Right cardiac atrium (tissue), 5 donors: ENCODE data around the gene STIM2. TPM values are rescaled to one million over a fixed set of nuclear protein-coding genes. Genes with fewer than 3 reads are reported as not detected.

Experiments
- ATAC-seq, 2 donors: fragments of 200-7000 bp; cut with Tn5 transposase; one replicate each; pipeline versions ENCODE4 v1.8.0 to v1.9.1; 2020; ENCODE audit warnings: moderate library complexity in 2 of 2, mild to moderate bottlenecking in 1 of 2
- DNase-seq, 3 donors: peaks; one replicate each; pipeline ENCODE4 v3.0.0-alpha.2; 2020
- H3K27ac ChIP-seq: one replicate; pipeline ENCODE4 v1.5.1; 2013; ENCODE audit warnings: mild to moderate bottlenecking, low read length, control low read depth, moderate library complexity
- H3K27me3 ChIP-seq: one replicate; pipeline ENCODE4 v1.6.1; 2013; ENCODE audit not compliant: control insufficient read depth, insufficient read depth
- H3K4me1 ChIP-seq: one replicate; pipeline ENCODE4 v1.6.1; 2013; ENCODE audit warnings: low read length; ENCODE audit not compliant: control insufficient read depth, insufficient read depth
- H3K4me3 ChIP-seq: one replicate; pipeline ENCODE4 v1.5.1; 2013; ENCODE audit warnings: low read length, control low read depth
- H3K9me3 ChIP-seq: one replicate; pipeline ENCODE4 v1.6.1; 2013; ENCODE audit warnings: low read length; ENCODE audit not compliant: control insufficient read depth
- WGBS: extraction: QIAGEN DNeasy Blood & Tissue Kit; methylation state at CpG from one replicate; pipeline ENCODE4 v1.1.7; 2013; 5-methylcytosine and 5-hydroxymethylcytosine counted together
- intact Hi-C, 4 donors: fragments of 100-400 bp; cut with DNase I; formaldehyde crosslinking; loops; one replicate each; pipeline versions ENCODE4 v1.11.0 to v1.14.0; 2022 to 2023
- polyA plus RNA-seq: library from polyadenylated mRNA; stranded (reverse); fragments of 200-250 nt; gene quantifications from one replicate; pipeline ENCODE4 v1.2.3, GENCODE V29; 2013
- total RNA-seq, 4 donors: library from RNA; stranded (reverse); fragmentation: NEBNext Ultra II Directional; extraction: Animal tissue kit (Norgen Biotek cat#: 25700); gene quantifications; one replicate each; pipeline ENCODE4 v1.2.1, GENCODE V29; 2021
- donor health status: healthy with polysubstance abuse.
- donor health status: DM: no; HTN: yes; CAD: no.
- donor health status: DM: no; HTN: no; CAD: no.
- donor health status: DM: no; HTN: yes; CAD: no; lungs with severe emphysema.
- donor health status: DM: yes; HTN: yes; CAD: no.

STIM2 gene
- total and polyA plus RNA-seq, 5 donors, result 6.0 to 20.8 (median 15.6) TPM

DNA sequence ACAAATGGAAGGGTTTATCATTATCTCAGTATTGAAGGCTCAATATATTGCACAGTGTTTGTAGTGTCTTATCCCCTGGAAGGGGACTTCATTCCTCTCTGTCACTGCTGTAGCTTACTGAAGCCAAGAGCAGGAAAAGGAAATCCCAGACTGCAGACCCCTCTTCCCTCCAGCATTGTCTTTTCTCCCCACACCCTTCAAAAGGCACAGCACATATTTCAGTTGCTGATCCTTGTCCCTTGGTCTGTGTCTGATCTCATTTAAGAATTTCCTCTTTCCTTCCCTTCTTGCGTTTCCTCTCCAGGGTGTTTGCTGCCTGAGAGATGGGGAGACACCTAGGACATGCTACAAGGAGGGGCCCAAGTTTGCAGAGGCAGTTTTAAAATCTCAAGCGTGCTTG lies 40.1 kb downstream of the STIM2 start:
- H3K9me3 ChIP-seq, result no peaks in the 10 kb centered on the region
- H3K27me3 ChIP-seq, result no peaks in the 10 kb centered on the region
- intact Hi-C loops, result no loop called here
- H3K4me3 ChIP-seq, result no peak overlapping the region
- ATAC-seq, result peak; percentile 19 to 36
- no peak for DNase-seq
- peaks cover 2% of the 10 kb centered on the region for H3K4me1 ChIP-seq
- peak overlapping the region; percentile 6 for H3K27ac ChIP-seq
- WGBS, result 61% methylated on average over 2 of the region's 2 CpGs

DNA sequence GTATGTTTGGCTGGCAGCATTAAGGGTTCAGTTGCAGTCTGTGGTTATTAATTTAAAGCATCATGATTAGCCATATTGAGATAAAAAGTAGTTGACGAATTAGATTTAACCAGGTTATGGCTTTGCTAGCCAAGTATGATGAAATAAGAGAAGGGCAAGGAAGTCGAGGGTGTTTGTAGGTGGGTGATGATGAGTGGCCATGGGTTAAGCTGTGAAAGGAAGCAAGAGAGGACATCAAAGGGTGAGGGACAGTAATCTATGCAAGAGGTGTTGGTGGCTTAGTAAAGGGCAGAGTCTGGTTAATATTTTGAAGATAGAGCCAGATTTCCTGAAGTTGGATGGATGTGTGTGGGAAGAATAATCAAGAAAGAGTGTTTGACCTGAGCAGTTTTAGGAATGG lies 44.5 kb downstream of the STIM2 start:
- DNase-seq, result no peak
- H3K4me1 ChIP-seq, result peaks cover 2% of the 10 kb centered on the region
- ATAC-seq, result no peak
- H3K9me3 ChIP-seq, result no peaks in the 10 kb centered on the region
- WGBS, result 57% methylated on average over 2 of the region's 2 CpGs
- H3K4me3 ChIP-seq, result no peak overlapping the region
- no peak overlapping the region for H3K27ac ChIP-seq
- H3K27me3 ChIP-seq, result no peaks in the 10 kb centered on the region
- intact Hi-C loops, result no loop called here

DNA sequence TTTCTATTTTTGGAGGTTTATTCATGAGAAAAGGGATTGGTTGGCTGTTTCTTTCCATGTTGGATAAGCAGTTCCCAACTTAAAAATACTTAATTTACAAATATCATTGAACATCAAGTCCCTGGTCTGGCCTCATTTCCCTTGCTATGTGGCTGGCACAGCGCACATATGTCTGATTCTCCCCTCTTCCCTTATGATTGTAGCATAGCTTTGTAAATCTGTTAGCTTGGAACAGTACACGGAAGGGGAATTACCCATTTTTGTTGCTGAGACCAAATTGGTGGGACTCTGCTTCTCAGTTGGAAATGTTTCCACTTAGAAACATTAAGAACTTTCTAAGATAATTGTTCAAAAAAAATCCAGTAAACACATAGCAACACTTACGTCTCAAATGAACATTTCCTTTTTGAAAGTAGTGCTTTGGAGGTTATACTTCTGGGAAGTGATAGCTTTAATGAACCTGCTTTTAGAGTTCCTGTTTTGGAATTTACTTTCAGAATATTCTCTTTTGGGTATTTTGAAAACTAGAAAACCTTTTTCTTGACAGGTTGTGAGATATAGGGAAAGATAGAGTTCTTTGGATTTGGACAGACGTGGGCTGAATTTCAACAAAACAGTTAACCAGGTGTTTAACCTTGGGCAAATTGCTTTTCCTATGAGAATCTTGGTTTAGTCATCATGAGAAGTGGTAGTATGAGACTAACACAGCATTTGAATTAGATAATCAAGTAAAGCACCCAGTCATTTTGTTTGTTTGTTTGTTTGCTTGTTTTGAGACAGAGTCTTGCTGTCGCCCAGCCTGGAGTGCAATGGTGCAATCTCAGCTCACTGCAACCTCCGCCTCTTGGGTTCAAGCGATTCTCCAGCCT lies 47.3 kb downstream of the STIM2 start:
- peak overlapping the region; percentile 70 for H3K27ac ChIP-seq
- no peaks in the 10 kb centered on the region for H3K27me3 ChIP-seq
- H3K9me3 ChIP-seq, result no peaks in the 10 kb centered on the region
- intact Hi-C loops, result no loop called here
- peaks cover 4% of the 10 kb centered on the region for H3K4me1 ChIP-seq
- DNase-seq (no peak), ATAC-seq (peak; percentile 47)
- 69% methylated on average over 7 of the region's 7 CpGs for WGBS
- H3K4me3 ChIP-seq, result no peak overlapping the region

DNA sequence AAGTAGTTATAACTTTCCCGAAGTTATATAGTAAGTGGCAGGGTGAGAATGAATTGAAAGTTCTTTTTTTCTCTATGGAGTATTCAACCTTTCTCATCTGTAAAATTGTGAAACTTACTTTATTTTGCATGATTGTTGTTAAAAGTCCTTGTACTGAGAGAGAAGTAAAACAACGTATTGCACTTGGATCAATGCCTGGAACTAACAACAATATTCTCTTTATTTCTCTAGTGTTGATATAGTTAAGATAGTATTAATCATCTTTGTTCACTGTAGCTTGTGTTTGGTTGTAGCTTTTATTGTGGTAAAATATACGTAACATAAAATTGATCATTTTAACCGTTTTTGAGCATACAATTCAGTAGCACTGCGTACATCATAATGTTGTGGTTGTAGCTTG lies 48.7 kb downstream of the STIM2 start:
- DNase-seq (no peak), ATAC-seq (no peak)
- 70% methylated on average over 5 of the region's 5 CpGs for WGBS
- H3K4me1 ChIP-seq, result peaks cover 4% of the 10 kb centered on the region
- H3K27ac ChIP-seq, result no peak overlapping the region
- H3K27me3 ChIP-seq, result no peaks in the 10 kb centered on the region
- no peaks in the 10 kb centered on the region for H3K9me3 ChIP-seq
- intact Hi-C loops, result no loop called here
- H3K4me3 ChIP-seq, result no peak overlapping the region

DNA sequence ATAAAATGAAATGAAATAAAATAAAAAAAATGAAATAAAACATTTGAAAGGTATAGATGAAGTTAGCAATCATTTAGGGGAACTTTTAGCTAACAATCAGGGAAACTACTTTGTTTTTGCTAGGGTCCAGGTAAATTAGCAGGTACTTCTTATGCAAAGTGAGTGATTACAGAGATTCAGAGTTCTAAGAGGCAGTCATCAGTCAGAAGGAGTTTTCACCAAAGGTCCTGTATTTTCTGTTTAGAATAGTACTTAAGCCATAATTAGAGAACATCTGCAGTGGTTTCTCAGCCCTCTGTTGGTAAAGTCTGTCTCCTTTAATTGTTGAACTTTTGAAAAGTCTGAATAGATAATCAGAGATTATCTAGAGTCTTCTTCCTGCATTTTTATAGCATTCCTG lies 50.6 kb downstream of the STIM2 start:
- Histone ChIP-seq H3K4me3 (no peak overlapping the region), H3K27ac (no peak overlapping the region), H3K4me1 (peaks cover 5% of the 10 kb centered on the region), H3K27me3 (no peaks in the 10 kb centered on the region), H3K9me3 (no peaks in the 10 kb centered on the region)
- intact Hi-C loops, result no loop called here
- no peak for ATAC-seq
- no peak for DNase-seq

DNA sequence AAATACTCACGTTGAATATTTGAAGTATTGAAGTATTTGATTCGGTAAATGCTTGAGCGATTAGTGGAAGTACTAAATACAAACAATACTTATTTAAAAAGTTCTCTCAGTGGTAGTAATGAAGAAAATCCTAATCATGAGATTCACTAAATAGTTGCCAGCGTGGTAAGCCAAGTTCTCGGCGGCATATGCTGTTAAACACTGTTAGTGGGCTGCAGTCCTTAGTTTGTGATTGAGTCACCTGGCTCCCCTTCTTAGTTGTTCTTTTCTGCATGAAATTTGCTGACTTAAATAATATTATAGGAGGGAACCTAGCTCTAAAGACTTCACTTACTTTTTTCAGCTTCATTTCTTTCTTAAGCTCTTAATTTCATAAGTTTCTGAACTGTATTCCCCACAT lies 51.4 kb downstream of the STIM2 start:
- no peak overlapping the region for H3K4me3 ChIP-seq
- H3K27me3 ChIP-seq, result no peaks in the 10 kb centered on the region
- intact Hi-C loops, result no loop called here
- H3K9me3 ChIP-seq, result no peaks in the 10 kb centered on the region
- DNase-seq (no peak), ATAC-seq (no peak)
- no peak overlapping the region for H3K27ac ChIP-seq
- WGBS, result 92% methylated on average over 6 of the region's 6 CpGs
- peaks cover 5% of the 10 kb centered on the region for H3K4me1 ChIP-seq

DNA sequence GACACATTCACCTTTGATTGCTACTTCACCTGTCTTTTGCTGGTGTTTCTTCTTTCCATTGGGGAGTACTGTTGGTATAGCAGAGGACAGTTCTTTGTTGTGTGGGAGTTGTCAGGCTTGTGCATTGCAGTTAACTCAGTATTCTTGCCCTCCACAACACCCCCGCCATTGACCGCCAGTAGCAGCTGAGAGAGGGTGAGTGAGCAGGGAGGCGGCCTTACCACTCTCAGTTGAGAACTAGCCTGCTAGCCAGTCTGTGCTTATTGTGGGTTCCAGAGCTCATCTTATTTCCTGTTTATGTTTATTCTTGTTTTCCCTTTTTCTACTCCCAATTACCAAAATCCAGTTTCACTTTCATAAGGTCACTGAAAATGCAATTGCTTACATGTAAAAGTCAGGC lies 52.2 kb downstream of the STIM2 start:
- intact Hi-C loops, result no loop called here
- Histone ChIP-seq H3K27ac (no peak overlapping the region), H3K4me3 (no peak overlapping the region), H3K27me3 (no peaks in the 10 kb centered on the region), H3K4me1 (peaks cover 5% of the 10 kb centered on the region), H3K9me3 (no peaks in the 10 kb centered on the region)
- no peak for DNase-seq
- ATAC-seq, result no peak
- WGBS, result 61% methylated on average over 3 of the region's 3 CpGs

DNA sequence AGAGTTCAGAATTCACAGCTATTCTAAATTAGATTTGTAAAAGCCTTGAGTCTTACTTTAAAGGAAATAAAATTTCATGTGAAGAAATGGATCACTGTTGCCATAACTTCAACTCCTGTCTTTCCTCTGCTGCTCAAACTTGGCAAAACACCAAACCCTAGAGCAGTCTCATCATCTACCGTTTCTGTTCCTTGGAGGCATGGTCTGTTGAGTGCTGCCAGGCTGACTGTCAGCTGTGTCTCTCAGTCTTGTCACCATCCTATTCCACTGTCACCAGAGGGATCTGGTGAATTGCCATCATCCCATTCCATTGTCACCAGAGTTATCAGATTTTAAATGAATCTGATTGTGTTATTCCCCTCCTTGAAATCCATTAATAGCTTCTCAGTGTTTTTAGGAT lies 55.6 kb downstream of the STIM2 start:
- ATAC-seq, result peak; percentile 59 to 62
- WGBS, result 2% methylated on average over 1 of the region's 1 CpG
- Histone ChIP-seq H3K9me3 (no peaks in the 10 kb centered on the region), H3K27me3 (no peaks in the 10 kb centered on the region), H3K27ac (no peak overlapping the region), H3K4me1 (peaks cover 5% of the 10 kb centered on the region), H3K4me3 (no peak overlapping the region)
- intact Hi-C loops, result no loop called here
- no peak for DNase-seq

DNA sequence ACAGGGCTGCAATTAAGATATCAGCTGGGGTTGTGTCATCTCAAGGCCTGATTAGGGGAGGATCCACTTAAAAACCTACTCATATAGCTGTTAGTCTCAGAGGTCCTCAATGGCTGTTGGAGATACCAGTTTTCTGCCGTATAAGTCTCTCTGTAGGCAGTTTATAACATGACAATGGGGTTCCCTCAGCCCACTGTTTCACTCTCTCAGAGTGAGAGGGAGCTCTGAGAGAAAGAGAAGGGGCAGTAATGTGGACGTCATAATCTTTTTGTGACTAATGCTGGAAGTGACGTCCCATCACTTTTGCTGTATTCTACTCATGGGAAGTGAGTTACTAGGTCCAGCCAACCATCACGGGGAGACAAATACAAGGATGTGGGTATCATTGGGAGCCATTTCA lies 70.3 kb downstream of the STIM2 start:
- WGBS, result 74% methylated on average over 4 of the region's 4 CpGs
- intact Hi-C loops, result no loop called here
- ATAC-seq (no peak), DNase-seq (no peak)
- Histone ChIP-seq H3K4me1 (no peaks in the 10 kb centered on the region), H3K4me3 (no peak overlapping the region), H3K27me3 (no peaks in the 10 kb centered on the region), H3K27ac (no peak overlapping the region), H3K9me3 (no peaks in the 10 kb centered on the region)

DNA sequence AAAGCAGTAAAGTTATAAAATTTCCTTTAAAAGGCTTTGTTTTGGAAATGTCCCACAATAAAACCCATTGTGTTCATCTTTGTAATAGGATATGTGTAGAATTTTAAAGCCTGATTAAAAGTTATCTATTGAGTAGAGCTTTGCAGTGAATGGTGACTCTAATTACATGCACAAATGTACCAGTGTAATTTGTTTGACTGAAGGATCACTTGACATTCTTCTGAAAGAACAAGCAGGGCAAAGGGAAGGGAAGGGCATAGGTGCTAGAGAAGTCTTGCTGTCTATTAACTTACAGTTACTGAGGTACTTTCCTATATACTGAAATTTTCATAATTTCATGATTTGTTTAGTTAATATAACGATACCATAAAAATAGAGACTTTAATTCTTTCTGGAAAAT lies 70.8 kb downstream of the STIM2 start:
- no peaks in the 10 kb centered on the region for H3K27me3 ChIP-seq
- H3K4me3 ChIP-seq, result no peak overlapping the region
- no peak overlapping the region for H3K27ac ChIP-seq
- intact Hi-C loops, result no loop called here
- no peaks in the 10 kb centered on the region for H3K4me1 ChIP-seq
- 96% methylated on average over 1 of the region's 1 CpG for WGBS
- ATAC-seq, result no peak
- H3K9me3 ChIP-seq, result no peaks in the 10 kb centered on the region
- DNase-seq, result no peak

DNA sequence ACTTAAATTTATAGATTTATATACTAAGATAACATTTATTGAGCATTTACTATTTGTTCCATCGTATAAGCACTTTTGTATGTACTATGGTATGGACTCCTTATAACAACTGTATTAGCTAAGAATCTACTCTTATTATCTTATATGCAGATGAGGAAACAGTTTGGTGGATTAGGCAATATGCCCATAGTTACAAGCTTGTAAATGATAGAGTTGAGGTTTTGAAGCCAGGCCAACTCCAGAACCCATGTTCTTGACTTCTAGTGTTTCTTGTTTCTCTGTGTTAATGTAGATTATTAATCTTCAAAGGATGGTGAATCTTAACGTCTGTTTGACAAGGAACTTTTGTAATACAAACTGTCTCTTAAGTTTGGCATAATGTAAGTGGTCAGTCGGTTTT lies 71.3 kb downstream of the STIM2 start:
- H3K27me3 ChIP-seq, result no peaks in the 10 kb centered on the region
- H3K4me3 ChIP-seq, result no peak overlapping the region
- 88% methylated on average over 3 of the region's 3 CpGs for WGBS
- no peaks in the 10 kb centered on the region for H3K4me1 ChIP-seq
- intact Hi-C loops, result no loop called here
- H3K9me3 ChIP-seq, result no peaks in the 10 kb centered on the region
- no peak for ATAC-seq
- no peak overlapping the region for H3K27ac ChIP-seq
- DNase-seq, result no peak

DNA sequence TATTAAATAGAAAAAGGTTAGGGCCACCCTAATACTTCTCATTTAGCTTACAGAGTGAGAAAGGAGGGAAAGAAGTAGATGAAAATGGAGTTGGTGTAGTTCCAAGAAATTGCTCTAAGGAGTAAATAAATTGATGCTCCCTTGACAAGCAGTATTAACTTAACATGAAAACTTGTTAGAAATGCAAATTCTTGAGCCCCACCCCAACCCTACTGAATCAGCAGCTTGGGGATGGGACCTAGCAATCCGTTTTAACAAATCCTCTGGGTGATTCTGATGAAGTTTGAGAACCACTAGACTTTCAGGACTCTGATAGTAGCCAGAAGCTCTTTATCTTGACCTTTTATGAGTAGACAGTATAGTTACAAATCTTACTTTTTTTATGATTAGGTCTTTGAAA lies 74.8 kb downstream of the STIM2 start:
- WGBS, result 79% methylated on average over 1 of the region's 1 CpG
- intact Hi-C loops, result no loop called here

More for the DNA sequence above, 74.8 kb downstream of the STIM2 start:
- DNase-seq, result no peak
- ATAC-seq, result no peak
- no peak overlapping the region for H3K4me3 ChIP-seq
- peaks cover 1% of the 10 kb centered on the region for H3K4me1 ChIP-seq
- H3K27ac ChIP-seq, result no peak overlapping the region
- H3K27me3 ChIP-seq, result no peaks in the 10 kb centered on the region
- no peaks in the 10 kb centered on the region for H3K9me3 ChIP-seq
